Glutamatergic neuron (in vitro differentiated cells): ENCODE results near the gene DHRS13. TPM values are rescaled to one million over a fixed set of nuclear protein-coding genes. Genes with fewer than 3 reads are reported as not detected.
A peak's percentile ranks its signal among the peaks of the same experiment; 100 is the strongest.
"Not testable (repeated sequence)": the region's sequence is repeated elsewhere in the genome, so short reads cannot be mapped to it uniquely, and the experiment has no call there.

Source experiments
- DNase-seq: peaks from one replicate; pipeline ENCODE4 v3.0.0; 2022
- H3K27ac Mint-ChIP-seq: one replicate; pipeline ENCODE4 v1.8.0; 2020; ENCODE audit warnings: mild to moderate bottlenecking, mixed read lengths, inconsistent platforms; ENCODE audit not compliant: unreplicated experiment
- H3K27me3 Mint-ChIP-seq: one replicate; pipeline ENCODE4 v1.8.0; 2020; ENCODE audit warnings: mild to moderate bottlenecking, moderate library complexity, mixed read lengths, inconsistent platforms; ENCODE audit not compliant: unreplicated experiment
- H3K36me3 Mint-ChIP-seq: one replicate; pipeline ENCODE4 v1.8.0; 2020; ENCODE audit warnings: mild to moderate bottlenecking, mixed read lengths, inconsistent platforms; ENCODE audit not compliant: unreplicated experiment
- H3K4me1 Mint-ChIP-seq: one replicate; pipeline ENCODE4 v1.8.0; 2020; ENCODE audit warnings: mild to moderate bottlenecking, low read depth, mixed read lengths, inconsistent platforms; ENCODE audit not compliant: unreplicated experiment
- H3K4me3 Mint-ChIP-seq: one replicate; pipeline ENCODE4 v1.8.0; 2020; ENCODE audit warnings: mild to moderate bottlenecking, mixed read lengths, inconsistent platforms; ENCODE audit not compliant: unreplicated experiment
- H3K9me3 Mint-ChIP-seq: one replicate; pipeline ENCODE4 v1.8.0; 2020; ENCODE audit warnings: mild to moderate bottlenecking, moderate library complexity, mixed read lengths, inconsistent platforms; ENCODE audit not compliant: unreplicated experiment
- total RNA-seq: library from RNA; stranded (reverse); fragmentation: NEBNext Ultra II Directional; extraction: Animal tissue kit (Norgen Biotek cat#: 25700); gene quantifications from one replicate; pipeline ENCODE4 v1.2.1, GENCODE V29; 2021; ENCODE audit not compliant: unreplicated experiment
- TF ChIP-seq, protein P1 (sequence below): fragments of 200-600 bp; sonication (generic); IDR thresholded peaks from one replicate; pipeline ENCODE4 v1.5.0; 2021; ENCODE audit not compliant: partially characterized antibody, unreplicated experiment

DHRS13 gene
- total RNA-seq, 1 donor from 2014 or later: 17.0 TPM

DNA sequence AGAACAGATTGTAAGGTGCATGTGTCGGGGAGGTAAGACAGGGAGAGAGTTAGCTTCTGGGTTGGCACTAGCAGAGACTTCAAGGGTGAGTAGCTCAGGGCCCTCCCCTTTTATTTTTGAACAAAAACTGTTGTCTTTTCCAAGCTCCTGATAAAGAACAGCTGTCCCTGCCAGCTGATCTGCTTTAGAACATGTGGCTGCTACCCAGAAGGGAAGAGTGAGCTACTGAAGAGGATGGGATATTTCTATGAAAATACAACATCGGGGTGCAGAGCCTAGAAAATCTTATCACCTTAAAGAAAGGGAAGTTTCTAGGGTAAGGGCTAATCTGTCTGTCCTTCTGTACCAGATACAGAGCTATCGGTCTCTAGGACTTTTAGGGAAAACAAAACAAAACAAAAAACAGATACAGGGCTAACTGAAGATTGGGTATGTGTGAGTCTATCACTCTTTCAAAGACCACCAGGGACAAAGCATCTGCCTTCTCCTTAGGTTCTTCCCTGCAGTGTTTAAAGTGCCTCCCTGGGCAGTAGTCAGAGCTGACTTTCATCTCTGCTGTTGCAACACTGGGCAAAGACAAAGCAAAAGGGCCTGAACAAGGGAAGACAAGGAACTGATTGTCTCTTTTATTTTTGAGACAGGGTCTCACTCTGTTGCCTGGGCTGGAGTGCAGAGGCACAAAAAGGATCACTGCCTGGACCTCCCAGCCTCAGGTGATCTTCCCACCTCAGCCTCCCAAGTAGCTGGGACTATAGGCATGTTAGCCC, 5.0 kb upstream of the DHRS13 start:
- H3K27me3 Mint-ChIP-seq: peaks cover 4% of the 10 kb centered on the region
- DNase-seq: no peak
- TF ChIP-seq, protein P1, sequence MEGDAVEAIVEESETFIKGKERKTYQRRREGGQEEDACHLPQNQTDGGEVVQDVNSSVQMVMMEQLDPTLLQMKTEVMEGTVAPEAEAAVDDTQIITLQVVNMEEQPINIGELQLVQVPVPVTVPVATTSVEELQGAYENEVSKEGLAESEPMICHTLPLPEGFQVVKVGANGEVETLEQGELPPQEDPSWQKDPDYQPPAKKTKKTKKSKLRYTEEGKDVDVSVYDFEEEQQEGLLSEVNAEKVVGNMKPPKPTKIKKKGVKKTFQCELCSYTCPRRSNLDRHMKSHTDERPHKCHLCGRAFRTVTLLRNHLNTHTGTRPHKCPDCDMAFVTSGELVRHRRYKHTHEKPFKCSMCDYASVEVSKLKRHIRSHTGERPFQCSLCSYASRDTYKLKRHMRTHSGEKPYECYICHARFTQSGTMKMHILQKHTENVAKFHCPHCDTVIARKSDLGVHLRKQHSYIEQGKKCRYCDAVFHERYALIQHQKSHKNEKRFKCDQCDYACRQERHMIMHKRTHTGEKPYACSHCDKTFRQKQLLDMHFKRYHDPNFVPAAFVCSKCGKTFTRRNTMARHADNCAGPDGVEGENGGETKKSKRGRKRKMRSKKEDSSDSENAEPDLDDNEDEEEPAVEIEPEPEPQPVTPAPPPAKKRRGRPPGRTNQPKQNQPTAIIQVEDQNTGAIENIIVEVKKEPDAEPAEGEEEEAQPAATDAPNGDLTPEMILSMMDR: no peak
- peaks cover 10% of the 10 kb centered on the region for H3K9me3 Mint-ChIP-seq
- peak overlapping the region; percentile 22 for H3K27ac Mint-ChIP-seq
- no peaks in the 10 kb centered on the region for H3K36me3 Mint-ChIP-seq
- H3K4me3 Mint-ChIP-seq: no peak overlapping the region
- H3K4me1 Mint-ChIP-seq: peaks cover 6% of the 10 kb centered on the region

DNA sequence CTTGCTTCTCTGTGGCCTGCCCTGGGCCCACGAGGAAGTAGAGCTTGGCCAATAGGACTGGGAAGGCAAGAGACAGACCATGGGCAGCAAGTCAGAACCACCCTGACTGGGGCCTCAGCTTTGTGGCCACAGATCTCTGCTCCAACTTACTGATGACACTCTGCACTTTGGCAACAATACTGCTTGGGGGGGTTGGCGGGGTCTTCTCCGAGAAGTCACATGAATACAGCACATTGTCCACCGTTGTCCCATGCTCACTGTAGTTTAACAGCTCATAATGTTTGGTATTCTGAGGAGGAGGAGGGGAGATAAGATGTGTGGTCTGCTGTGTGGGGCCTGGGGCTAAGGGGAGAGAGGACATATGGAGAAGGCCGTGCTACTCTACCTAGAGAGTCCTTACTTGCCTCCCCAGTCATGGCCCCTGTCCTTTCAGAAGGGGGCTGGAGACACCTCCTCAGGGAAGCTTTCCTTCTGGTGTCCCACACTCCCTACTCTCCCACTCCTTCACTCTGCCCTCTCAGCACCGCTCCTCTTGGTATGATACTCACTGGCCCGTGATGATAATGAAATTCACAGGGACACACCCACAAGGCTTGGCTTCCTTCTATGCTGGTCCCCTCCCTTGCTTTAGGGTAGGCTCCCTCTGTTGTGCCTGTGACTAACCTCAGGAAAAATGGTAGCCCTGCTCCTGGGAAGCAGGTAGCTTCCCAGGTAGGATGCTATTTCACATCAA, 4.0 kb upstream of the DHRS13 start:
- no peak overlapping the region for H3K4me3 Mint-ChIP-seq
- no peak overlapping the region for H3K27ac Mint-ChIP-seq
- peaks cover 6% of the 10 kb centered on the region for H3K27me3 Mint-ChIP-seq
- no peak for DNase-seq
- H3K36me3 Mint-ChIP-seq: no peaks in the 10 kb centered on the region
- peaks cover 8% of the 10 kb centered on the region for H3K4me1 Mint-ChIP-seq
- peaks cover 10% of the 10 kb centered on the region for H3K9me3 Mint-ChIP-seq
- TF ChIP-seq, protein P1: no peak

DNA sequence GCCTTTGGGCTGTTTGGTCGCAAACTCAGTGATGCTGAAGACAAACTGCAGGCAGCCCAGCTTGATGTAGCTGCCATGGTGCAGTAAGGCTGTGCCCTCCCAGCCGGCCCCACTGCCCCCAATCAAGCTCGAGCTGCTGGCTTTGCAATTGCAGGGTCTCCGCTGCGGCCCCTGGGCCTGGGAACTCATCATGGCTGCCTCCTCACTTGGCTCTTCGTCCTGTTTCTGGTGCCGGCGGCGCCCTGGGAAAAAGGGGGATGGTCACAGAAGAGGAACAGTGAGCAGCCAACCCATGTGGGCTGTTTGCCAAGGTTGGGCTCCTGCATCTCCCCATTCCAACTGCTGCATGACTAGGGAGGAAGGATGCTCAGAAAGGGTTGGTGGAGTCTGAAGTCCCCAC, 3.4 kb upstream of the DHRS13 start:
- Mint-ChIP-seq H3K27me3 (peaks cover 7% of the 10 kb centered on the region), H3K9me3 (peaks cover 10% of the 10 kb centered on the region), H3K27ac (no peak overlapping the region), H3K4me1 (peaks cover 12% of the 10 kb centered on the region), H3K36me3 (no peaks in the 10 kb centered on the region), H3K4me3 (no peak overlapping the region)
- TF ChIP-seq, protein P1: no peak
- DNase-seq: no peak

DNA sequence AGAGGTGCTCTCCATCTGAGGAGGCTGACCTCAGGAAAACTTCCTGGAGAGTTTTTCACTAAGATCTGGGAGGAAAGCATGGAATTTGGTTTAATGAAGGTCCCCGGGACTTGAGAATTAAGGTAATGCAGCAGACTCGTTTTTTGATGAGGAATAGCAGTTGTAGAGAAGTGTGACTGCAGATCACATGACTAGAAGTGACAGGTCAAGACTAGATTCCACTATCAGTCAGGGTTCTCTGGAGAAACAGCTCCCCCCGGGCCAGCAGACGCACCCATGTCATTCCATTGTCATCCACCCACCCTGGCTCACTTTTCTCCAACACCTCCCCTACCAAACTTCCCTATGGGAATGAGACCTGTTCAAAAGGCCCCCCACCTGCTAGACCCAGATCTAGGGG, 1.9 kb upstream of the DHRS13 start:
- no peaks in the 10 kb centered on the region for H3K36me3 Mint-ChIP-seq
- TF ChIP-seq, protein P1: no peak

DNA sequence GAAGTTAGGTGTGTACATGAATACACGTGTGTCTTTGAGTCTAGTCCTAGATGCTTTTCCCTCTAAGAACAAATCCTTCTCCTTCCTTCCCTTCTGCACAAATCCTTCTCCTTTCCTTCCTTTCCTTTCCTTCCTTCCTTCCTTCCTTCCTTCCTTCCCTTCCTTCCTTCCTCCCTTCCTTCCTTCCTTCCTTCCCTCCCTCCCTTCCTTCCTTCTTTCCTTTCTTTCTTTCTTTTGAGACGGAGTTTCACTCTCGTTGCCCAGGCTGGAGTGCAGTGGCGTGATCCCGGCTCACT, 615 bp upstream of the DHRS13 start:
- H3K27ac Mint-ChIP-seq: peak overlapping the region; percentile 54
- not testable (repeated sequence) for DNase-seq, H3K4me1 Mint-ChIP-seq, H3K36me3 Mint-ChIP-seq
- H3K9me3 Mint-ChIP-seq: peaks cover 18% of the 10 kb centered on the region
- H3K4me3 Mint-ChIP-seq: peak overlapping the region; percentile 77
- peaks cover 13% of the 10 kb centered on the region for H3K27me3 Mint-ChIP-seq

More for the DNA sequence above, 1.9 kb upstream of the DHRS13 start:
- Mint-ChIP-seq H3K27ac (no peak overlapping the region), H3K27me3 (peaks cover 7% of the 10 kb centered on the region), H3K4me1 (peaks cover 12% of the 10 kb centered on the region), H3K9me3 (peaks cover 12% of the 10 kb centered on the region), H3K4me3 (no peak overlapping the region)
- no peak for DNase-seq
